HG03135 (cell line): ENCODE results near the gene LIMS1.
"Not testable (repeated sequence)": the region's sequence is repeated elsewhere in the genome, so short reads cannot be mapped to it uniquely, and the experiment has no call there.

Experiments used
- ATAC-seq: cut with Tn5 transposase; IDR thresholded peaks from one replicate; pipeline ENCODE4 v1.9.1; 2021; ENCODE audit warnings: mild to moderate bottlenecking, moderate library complexity; ENCODE audit not compliant: unreplicated experiment

The LIMS1 gene

GRCh38 chr2:108585436-108585835 lies 51.2 kb downstream of the LIMS1 start:
- no peak for ATAC-seq

- no peak for ATAC-seq
These were observed 51.8 kb downstream of the LIMS1 start for GRCh38 chr2:108586116-108586515.

GRCh38 chr2:108586631-108587030 lies 52.4 kb downstream of the LIMS1 start:
- no peak for ATAC-seq

- ATAC-seq = no peak
These were observed 53.4 kb downstream of the LIMS1 start for GRCh38 chr2:108587621-108588020.

DNA sequence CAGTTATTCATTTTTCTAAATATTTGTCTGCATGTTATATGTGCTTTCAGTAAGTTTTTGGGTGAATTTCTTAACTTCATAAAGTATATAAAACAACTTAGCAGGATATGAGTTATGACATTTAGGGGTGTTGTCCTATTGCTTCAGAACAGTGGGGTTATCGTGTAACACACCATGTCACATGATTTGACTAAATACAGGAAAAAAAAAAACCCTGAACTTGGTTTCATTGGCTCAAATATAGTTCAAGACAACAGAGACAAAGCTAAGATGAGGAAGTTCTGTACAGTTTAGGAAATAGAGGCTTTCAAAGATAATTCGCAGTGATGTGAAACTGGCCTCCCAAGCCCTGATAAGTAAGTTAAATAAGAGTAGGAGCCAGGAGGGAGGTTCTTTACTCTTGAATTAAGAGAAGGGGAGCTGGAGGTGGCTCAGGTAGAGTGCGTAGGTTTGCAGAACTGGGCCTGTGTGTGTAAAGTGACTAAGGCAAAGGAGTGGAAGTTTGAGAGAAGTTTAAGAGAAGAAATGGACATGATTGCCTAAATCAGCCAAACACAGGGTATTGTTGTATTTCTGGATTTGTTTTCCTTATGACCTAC lies 53.9 kb downstream of the LIMS1 start:
- no peak for ATAC-seq

GRCh38 chr2:108589372-108589771 lies 55.1 kb downstream of the LIMS1 start:
- no peak for ATAC-seq

GRCh38 chr2:108589781-108590180 lies 55.5 kb downstream of the LIMS1 start:
- no peak for ATAC-seq

DNA sequence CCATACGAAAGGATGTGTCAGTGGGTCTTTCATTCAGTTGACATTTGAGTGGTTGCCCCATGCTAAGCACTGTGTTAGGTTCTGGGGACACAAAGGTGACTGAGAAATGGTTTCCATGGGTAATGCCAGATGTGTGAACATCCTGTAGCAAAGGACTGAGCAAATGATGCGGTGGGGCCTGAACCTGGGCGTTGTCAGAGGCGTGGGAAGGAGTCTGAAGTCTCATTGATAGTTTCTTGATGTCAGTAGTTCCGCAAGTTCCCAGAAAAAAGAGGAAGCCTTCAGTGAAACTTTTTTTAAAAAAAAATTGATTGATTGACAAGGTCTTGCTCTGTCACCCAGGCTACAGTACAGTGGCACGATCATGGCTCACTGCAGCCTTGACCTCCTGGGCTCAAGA lies 56.9 kb downstream of the LIMS1 start:
- ATAC-seq = peak; percentile 39

GRCh38 chr2:108593547-108594098 lies 59.4 kb downstream of the LIMS1 start:
- peak; percentile 12 for ATAC-seq

DNA sequence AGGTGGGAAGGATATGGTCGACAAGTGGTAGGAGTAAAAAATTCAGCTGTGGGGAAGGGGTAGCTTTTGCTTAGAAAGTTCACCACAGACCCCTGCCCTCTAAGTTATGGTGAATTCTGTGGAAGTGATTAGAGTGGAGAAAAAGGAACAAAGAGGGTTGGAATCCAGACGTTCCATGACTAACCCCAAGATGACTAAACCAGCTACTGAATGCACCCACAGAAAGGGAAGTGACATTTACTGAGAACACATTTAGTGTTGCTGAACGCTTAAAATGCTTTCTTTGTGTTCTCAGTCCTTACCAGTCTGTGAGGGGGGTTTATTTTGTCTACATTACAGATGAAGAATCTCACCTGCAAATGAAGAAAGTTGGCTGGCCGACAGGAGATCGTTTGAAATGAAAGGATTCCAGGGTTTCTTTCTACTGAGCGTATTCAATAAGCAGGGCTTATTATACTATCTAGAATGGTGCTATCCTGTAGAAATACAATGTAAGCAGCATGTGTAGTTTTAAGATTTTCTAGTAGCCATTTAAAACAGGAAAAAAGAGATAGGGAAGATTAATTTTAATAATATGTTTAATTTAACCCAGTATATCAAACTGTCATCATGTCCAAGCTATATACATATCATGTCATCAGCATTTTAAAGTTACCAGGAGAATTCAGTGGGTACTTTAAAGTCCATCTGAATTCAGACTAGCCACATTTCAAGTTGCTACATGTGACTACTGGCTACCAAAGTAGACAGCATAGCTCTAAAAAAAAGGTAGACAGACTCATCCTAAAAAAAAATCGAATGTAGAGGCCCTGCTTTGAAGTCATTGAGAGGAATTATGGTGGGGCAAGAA lies 60.1 kb downstream of the LIMS1 start:
- peak; percentile 87 for ATAC-seq

- ATAC-seq = peak; percentile 48
These were observed 60.8 kb downstream of the LIMS1 start for GRCh38 chr2:108594982-108595464.

DNA sequence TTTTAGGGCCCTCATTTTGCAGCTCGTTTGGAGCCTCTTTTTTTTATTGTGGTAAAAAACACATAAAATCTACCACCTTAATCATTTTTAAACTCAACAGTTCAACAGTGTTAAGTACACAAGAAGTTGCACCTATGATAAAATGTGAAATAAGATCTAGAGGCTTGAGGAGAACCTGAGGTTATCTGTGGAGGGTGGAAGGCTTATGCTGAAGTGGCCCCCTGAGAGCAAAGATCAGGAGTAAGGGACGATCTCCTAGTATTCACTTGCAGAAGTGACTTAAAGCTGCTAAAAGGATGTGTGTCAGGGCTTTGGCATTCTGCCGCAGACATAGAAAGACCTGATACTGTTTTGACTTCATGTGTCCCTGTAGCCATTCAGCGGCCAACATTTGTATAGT lies 61.5 kb downstream of the LIMS1 start:
- not testable (repeated sequence) for ATAC-seq

- not testable (repeated sequence) for ATAC-seq
These were observed 63.0 kb downstream of the LIMS1 start for GRCh38 chr2:108597105-108597744.

- ATAC-seq = not testable (repeated sequence)
These were observed 66.9 kb downstream of the LIMS1 start for GRCh38 chr2:108601199-108601598.

DNA sequence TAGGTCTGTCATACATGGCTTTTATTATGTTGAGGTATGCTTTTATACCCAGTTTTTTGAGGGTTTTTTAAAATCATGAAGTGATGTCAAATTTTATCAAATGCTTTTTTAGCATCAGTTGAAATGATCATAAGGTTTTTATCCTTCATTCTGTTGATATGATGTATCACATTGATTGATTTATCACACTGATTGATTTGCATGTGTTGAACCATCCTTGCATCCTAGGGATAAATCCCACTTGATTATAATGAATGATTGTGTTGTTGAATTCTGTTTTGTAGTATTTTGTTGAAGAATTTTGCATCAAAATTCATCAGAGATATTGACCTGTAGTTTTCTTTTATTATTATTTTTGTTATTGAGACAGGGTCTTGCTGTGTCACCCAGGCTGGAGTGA lies 68.2 kb downstream of the LIMS1 start:
- ATAC-seq = no peak

GRCh38 chr2:108604196-108604595 lies 69.9 kb downstream of the LIMS1 start:
- no peak for ATAC-seq

DNA sequence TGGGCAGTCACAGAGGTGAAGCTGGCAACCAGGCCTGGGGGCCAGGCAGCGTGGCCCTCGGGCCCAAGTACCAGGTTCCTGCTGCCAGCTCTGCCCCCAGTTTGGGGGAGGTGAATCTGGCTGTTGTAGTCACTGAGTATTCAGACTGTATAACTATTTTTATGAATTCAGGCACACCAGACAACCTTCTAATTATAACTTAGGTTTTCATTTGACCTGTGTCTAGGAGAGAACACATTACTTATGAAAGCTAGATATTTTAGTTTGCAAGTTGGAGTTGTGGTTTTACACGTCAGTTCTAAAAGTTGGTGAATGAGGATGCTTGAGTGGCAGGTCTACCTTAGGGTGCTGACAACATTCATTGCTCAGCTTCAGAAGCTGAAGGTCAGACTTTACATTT lies 71.7 kb downstream of the LIMS1 start:
- no peak for ATAC-seq

GRCh38 chr2:108607706-108608301 lies 73.5 kb downstream of the LIMS1 start:
- ATAC-seq = no peak

GRCh38 chr2:108611021-108611420 lies 76.8 kb downstream of the LIMS1 start:
- ATAC-seq = no peak

DNA sequence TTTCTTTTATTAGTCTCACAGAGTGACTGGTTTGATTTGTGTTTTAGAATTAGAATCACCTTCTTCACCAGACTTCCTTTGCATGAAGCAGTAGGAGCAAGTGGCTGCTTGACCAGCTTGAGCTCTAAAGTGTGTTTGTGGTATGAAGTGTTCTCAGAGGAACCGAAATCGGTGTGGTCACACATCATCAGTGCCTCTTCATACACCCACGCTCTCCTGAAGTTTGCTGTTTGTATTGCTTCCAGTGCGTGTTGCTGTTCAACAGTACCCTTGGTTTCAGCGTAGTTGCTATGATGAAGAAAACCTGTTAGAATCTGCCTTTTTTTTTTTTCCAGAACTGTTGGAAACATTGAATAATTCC lies 77.9 kb downstream of the LIMS1 start:
- ATAC-seq = peak; percentile 75

GRCh38 chr2:108612514-108613183 lies 78.4 kb downstream of the LIMS1 start:
- peak; percentile 79 for ATAC-seq
